Measurements from ENCODE around the gene GBP5. TPM values are rescaled to one million over a fixed set of nuclear protein-coding genes. Genes with fewer than 3 reads are reported as not detected.
"Not testable (repeated sequence)": the region's sequence is repeated elsewhere in the genome, so short reads cannot be mapped to it uniquely, and the experiment has no call there.

Gene GBP5
- total RNA-seq, 1 donor from 2014 or later = 107 TPM

DNA sequence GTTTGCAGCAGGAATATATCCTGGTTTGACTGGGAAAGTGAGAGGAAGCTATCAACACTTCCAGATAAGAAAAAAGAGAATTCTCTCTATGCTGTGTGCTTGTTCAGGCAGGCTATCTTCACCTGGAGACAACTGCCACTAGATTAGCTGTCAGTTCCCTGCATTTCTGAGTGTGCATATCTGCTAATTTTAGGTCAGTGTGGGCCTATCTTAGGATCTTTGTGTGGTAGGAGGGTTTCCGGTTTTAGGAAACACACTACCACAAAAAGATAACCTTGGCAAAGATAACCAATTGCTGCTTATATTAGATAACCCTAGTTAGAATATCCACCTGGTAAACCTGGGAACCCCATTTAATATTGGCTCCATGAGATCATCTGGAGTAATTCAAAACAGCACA, 22.5 kb upstream of the GBP5 start:
- peaks cover 21% of the 10 kb centered on the region for H3K9me3 Mint-ChIP-seq
- intact Hi-C loops (cut with micrococcal nuclease) = no loop called here
- peaks cover 50% of the 10 kb centered on the region for H3K4me1 Mint-ChIP-seq
- peak; percentile 78 for DNase-seq
- H3K36me3 Mint-ChIP-seq (ENCODE audit: low read depth) = peaks cover 28% of the 10 kb centered on the region
- H3K27ac Mint-ChIP-seq = peak overlapping the region; percentile 32
- peak overlapping the region; percentile 19 for H3K4me3 Mint-ChIP-seq
- H3K27me3 Mint-ChIP-seq = no peaks in the 10 kb centered on the region

DNA sequence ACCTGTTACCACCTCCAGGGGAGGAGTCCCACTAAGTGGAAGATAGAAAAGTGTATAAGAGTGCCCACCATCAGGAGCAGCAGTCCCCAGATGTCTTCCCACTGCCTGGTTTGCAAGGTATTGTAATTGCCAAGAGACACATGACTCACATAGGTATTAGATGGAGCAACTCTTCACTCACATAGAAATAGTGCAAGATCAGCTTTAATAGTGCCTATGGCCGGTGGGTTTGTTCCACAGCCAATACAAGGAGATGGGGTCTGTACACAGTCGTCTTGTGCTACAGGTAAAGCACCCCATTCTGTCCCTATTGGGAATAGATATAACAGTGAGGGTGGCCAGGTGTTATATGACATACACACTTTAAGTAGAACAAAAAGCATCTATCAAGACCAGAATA, 18.6 kb upstream of the GBP5 start:
- Mint-ChIP-seq H3K27ac (no peak overlapping the region), H3K4me3 (no peak overlapping the region), H3K27me3 (no peaks in the 10 kb centered on the region), H3K36me3 (ENCODE audit: low read depth) (peaks cover 49% of the 10 kb centered on the region), H3K9me3 (peaks cover 30% of the 10 kb centered on the region), H3K4me1 (peaks cover 56% of the 10 kb centered on the region)
- intact Hi-C loops (cut with micrococcal nuclease) = no loop called here
- no peak for DNase-seq

DNA sequence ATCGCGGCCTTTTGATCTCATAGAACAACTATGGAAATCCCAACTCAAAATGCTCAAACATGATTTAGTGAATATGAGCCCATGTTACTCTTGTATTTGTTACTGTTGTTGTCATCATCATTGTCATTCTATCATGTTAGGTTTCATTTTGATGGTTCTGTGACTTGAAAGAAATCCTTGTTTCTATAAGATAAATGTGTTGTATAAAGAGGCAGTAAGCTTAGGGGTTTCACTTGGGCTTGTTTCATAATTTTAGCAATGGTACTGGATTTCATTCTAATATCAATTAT, 15.3 kb upstream of the GBP5 start:
- H3K9me3 Mint-ChIP-seq = peaks cover 40% of the 10 kb centered on the region
- H3K4me1 Mint-ChIP-seq = peaks cover 61% of the 10 kb centered on the region
- peak overlapping the region; percentile 72 for H3K4me3 Mint-ChIP-seq
- peaks cover 52% of the 10 kb centered on the region for H3K36me3 Mint-ChIP-seq (ENCODE audit: low read depth)
- peak overlapping the region; percentile 90 for H3K27ac Mint-ChIP-seq
- DNase-seq = no peak
- intact Hi-C loops (cut with micrococcal nuclease) = loop anchor here (1.0 to 5.0 kb wide), 2 partner anchors 9 to 69 kb away; no protein-coding TSS in a partner anchor
- H3K27me3 Mint-ChIP-seq = no peaks in the 10 kb centered on the region

DNA sequence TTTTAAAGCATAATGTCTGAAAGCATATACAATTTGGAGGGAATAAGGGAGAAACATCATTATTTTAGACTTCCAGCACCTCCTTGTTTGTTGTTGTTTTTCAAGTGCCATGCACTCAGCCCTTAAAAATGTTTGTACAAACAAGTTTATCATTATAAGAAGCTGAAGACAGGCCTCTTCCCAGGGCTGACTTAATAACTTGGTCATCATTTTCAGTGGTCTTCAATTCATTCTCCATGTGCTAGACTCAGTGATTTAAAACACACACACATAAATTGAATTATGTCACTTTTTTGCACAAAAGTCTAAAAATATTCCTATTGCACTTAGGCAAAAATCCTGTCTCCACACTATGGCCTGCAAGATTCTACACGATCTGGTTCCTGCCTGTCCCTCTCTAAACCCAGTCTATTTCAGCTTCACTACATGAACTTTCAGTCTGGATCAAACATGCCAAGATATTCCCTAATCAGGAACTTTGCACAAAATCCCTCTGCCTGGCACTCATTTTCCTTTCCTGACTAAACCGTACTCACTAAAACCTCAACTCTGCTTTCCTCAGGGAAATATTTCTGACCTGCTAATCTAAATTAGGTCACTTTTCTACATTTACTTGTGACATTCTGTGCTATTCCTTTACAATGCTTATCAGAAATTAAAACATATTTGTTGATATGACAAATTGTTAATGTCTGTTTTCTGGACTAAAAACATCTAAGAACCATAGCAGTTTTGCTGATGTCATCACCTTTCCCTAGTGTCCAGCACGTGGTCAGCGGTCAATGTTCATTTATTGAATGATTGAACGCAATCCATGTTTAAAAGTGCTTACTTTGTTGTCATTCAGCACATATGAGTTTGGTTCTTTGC, 14.8 kb upstream of the GBP5 start:
- H3K36me3 Mint-ChIP-seq (ENCODE audit: low read depth) = peaks cover 48% of the 10 kb centered on the region
- intact Hi-C loops (cut with micrococcal nuclease) = loop anchor here (1.0 to 5.0 kb wide), 4 partner anchors 8 to 70 kb away; no protein-coding TSS in a partner anchor

DNA sequence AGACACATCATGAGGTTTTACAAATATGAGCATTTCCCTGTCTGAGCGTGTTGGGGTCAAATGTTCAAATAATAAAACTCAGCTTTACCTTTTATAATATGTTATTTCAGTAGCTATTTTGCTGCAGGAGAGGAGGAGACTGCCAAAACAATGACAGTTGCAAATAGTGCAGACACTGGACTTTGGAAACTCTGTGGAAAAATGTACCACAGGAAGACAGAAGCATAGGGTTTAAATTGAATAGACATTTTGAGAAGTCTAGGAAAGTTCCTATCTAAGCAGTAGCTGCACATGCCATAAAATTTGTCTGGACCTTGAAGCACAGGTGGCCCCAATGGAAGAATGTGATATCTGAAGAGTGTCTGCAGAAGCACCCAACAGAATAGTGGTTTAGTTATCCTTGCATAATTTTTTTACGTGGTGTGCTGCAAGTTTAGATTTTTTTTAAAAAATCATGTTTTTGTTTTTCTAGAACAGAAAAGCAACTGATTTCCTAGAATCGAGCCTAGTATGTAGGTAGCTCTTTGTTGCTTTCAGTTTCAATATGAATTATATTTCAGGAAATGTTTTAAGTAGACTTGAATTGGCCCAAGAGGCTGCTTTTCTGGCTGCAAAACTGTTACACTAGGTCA, 14.0 kb upstream of the GBP5 start:
- H3K4me1 Mint-ChIP-seq = peaks cover 67% of the 10 kb centered on the region
- intact Hi-C loops (cut with micrococcal nuclease) = loop anchor here (1.0 to 5.0 kb wide), 3 partner anchors 12 to 71 kb away; no protein-coding TSS in a partner anchor
- peak; percentile 81 for DNase-seq
- peak overlapping the region; percentile 90 for H3K27ac Mint-ChIP-seq
- H3K36me3 Mint-ChIP-seq (ENCODE audit: low read depth) = peaks cover 42% of the 10 kb centered on the region
- peaks cover 32% of the 10 kb centered on the region for H3K9me3 Mint-ChIP-seq
- no peaks in the 10 kb centered on the region for H3K27me3 Mint-ChIP-seq
- peak overlapping the region; percentile 72 for H3K4me3 Mint-ChIP-seq

More for the DNA sequence above, 14.8 kb upstream of the GBP5 start:
- no peaks in the 10 kb centered on the region for H3K27me3 Mint-ChIP-seq
- peak overlapping the region; percentile 90 for H3K27ac Mint-ChIP-seq
- H3K4me1 Mint-ChIP-seq = peaks cover 61% of the 10 kb centered on the region
- peak; percentile 67 for DNase-seq
- H3K9me3 Mint-ChIP-seq = peaks cover 34% of the 10 kb centered on the region
- H3K4me3 Mint-ChIP-seq = peak overlapping the region; percentile 72

DNA sequence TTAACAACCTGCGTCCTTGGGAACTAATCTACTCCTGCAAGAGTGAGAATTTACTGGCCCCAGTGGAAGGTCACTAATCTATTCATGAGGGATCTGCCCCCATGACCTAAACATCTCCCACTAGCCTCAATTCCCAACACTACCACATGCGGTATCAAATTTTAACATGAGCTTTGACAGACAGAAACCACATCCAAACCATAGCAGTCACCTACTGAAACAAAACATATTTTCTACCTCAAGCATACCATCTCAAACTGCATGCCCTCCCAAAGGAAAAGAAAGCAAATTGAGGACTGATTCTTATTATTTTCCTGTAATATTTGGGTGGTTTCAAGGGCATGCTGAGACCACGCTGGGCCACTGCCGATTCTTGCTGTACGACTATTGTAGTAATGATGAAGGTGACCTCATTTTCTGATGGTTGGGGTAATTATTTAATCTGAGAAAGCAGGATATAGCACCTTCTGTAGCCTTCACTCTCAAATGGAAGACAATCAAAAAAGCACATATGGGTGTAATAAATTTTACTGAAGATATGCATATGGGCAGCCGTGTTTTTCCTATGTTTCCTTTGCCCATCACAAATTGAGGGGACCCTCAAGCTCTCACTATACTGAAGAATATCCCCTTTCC, 13.2 kb upstream of the GBP5 start:
- peak overlapping the region; percentile 72 for H3K4me3 Mint-ChIP-seq

DNA sequence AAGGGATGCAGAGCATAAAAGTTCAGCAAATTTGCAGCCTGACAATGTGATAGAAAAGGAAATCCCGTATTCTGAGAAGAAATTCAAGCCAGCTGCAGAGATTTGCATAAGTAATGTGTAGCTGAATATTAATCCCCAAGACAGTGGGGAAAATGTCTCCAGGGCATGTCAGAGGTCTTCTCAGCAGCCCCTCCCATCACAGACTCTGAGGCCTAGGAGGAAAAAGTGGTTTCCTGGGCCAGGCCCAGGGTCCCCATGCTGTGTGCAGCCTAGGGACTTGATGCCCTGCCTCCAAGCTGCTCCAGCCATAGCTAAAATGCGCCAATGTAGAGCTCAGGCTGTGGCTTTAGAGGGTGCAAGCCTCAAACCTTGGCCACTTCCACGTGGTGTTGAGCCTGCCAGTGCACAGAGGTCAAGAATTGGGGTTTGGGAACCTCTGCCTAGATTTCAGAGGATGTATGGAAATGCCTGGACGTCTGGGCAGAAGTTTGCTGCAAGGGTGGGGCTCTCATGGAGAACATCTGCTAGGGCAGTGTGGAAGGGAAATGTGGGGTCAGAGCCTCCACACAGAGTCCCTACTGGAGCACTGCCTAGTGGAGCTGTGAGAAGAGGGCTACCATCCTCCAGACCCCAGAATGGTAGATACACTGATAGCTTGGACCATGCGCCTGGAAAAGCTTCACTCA, 11.6 kb upstream of the GBP5 start:
- Mint-ChIP-seq H3K4me1 (peaks cover 76% of the 10 kb centered on the region), H3K9me3 (peaks cover 35% of the 10 kb centered on the region), H3K36me3 (ENCODE audit: low read depth) (peaks cover 30% of the 10 kb centered on the region)
- intact Hi-C loops (cut with micrococcal nuclease); H3K27me3 Mint-ChIP-seq; H3K4me3 Mint-ChIP-seq; H3K27ac Mint-ChIP-seq; DNase-seq: not testable (repeated sequence)

More for the DNA sequence above, 13.2 kb upstream of the GBP5 start:
- Mint-ChIP-seq H3K4me1 (peaks cover 73% of the 10 kb centered on the region), H3K36me3 (ENCODE audit: low read depth) (peaks cover 42% of the 10 kb centered on the region), H3K27ac (peak overlapping the region; percentile 90), H3K27me3 (no peaks in the 10 kb centered on the region), H3K9me3 (peaks cover 37% of the 10 kb centered on the region)
- intact Hi-C loops (cut with micrococcal nuclease) = loop anchor here (5.0 kb wide), 1 partner anchor 71 kb away; no protein-coding TSS in a partner anchor
- DNase-seq = peak; percentile 74

DNA sequence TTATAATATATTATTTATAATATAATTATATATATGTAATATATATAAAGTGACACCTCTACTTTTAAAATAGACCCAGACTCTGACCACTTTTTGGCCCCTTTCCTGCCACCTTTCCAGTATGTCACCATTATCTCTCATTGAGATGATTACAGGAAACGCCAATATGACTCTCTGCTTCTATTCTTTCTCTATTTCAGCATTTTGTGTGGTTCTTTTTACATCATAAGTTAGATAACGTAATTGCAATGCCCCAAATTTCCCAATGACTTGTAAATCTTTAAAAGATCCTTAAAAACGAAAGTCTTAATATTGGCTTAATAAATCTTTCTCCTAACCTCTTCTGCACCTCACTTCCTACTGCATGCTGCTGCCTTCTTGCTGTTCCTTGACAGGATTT, 8.1 kb upstream of the GBP5 start:
- peak overlapping the region; percentile 3 for H3K27ac Mint-ChIP-seq
- H3K36me3 Mint-ChIP-seq (ENCODE audit: low read depth) = peaks cover 24% of the 10 kb centered on the region
- intact Hi-C loops (cut with micrococcal nuclease) = no loop called here
- H3K4me3 Mint-ChIP-seq = no peak overlapping the region
- peaks cover 72% of the 10 kb centered on the region for H3K4me1 Mint-ChIP-seq
- no peaks in the 10 kb centered on the region for H3K27me3 Mint-ChIP-seq
- peaks cover 30% of the 10 kb centered on the region for H3K9me3 Mint-ChIP-seq
- DNase-seq = peak; percentile 46

DNA sequence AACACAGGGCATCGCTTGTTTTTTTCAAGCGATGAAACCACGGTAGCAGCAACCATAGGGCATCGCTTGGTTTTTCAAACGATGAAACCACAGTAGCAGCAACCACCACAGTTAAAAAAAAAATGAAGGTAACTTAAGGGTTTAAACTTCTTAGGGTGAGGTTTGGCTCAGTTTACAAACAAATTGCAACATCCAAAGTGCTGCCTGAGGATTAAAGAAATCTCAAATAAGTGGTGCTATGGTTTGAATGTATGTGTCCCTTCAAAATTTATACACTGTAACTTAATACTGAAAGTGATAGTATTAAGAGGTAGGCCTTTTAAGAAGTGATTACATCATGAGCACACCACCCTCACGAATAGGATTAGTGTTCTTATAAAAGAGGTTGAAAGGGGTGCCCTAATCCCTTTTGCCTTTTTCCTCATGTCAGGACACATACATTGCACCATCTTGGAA, 6.4 kb upstream of the GBP5 start:
- DNase-seq = peak; percentile 84
- intact Hi-C loops (cut with micrococcal nuclease) = loop anchor here (1.0 to 10.0 kb wide), 2 partner anchors 9 to 266 kb away; no protein-coding TSS in a partner anchor
- Mint-ChIP-seq H3K27ac (peak overlapping the region; percentile 78), H3K9me3 (peaks cover 21% of the 10 kb centered on the region), H3K4me3 (peak overlapping the region; percentile 72), H3K27me3 (no peaks in the 10 kb centered on the region), H3K4me1 (peaks cover 75% of the 10 kb centered on the region), H3K36me3 (ENCODE audit: low read depth) (peaks cover 15% of the 10 kb centered on the region)

DNA sequence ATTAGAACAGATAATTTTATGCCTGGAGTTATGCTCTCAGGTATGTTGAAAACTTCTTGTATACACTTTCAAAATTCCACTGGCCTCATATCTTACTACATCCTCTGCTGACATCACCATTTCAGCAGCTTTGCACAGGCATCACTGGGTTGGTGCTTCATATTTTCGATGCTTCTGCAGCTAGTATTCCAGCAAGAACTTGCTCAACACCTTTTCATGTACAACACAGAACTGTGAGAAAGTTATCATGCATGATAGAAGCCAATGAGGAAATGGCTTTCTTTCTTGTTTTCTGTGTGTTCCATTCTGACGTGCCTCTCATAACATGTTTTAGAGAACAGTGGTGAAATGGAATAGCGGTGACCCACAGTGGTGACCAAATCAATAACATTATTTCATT, 5.1 kb upstream of the GBP5 start:
- Mint-ChIP-seq H3K4me1 (peaks cover 74% of the 10 kb centered on the region), H3K36me3 (ENCODE audit: low read depth) (peaks cover 11% of the 10 kb centered on the region), H3K4me3 (peak overlapping the region; percentile 30), H3K27me3 (no peaks in the 10 kb centered on the region), H3K9me3 (peaks cover 16% of the 10 kb centered on the region), H3K27ac (peak overlapping the region; percentile 82)
- peak; percentile 82 for DNase-seq
- intact Hi-C loops (cut with micrococcal nuclease) = loop anchor here (10.0 kb wide), 1 partner anchor 267 kb away; no protein-coding TSS in a partner anchor

DNA sequence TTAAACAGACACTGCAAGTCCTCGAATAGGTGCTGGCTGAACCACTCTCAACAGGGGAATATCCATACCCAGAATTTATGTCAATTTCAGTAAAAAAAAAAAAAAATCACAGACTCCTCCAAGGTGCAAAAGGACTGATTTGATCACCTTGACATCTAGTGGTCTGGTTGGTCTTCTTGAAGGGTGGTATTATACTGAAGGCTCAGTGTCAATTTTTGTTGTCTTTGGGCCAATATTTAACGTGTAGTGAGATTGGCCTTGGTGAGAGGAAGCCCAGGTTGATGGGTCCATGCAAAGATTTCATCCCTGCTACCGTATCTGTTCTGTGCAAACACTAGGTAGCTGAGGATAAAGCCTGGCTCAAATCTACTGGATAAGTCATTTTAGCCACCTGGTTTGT, 4.0 kb upstream of the GBP5 start:
- Mint-ChIP-seq H3K4me3 (no peak overlapping the region), H3K27ac (peak overlapping the region; percentile 71), H3K4me1 (peaks cover 70% of the 10 kb centered on the region), H3K9me3 (peaks cover 12% of the 10 kb centered on the region), H3K27me3 (no peaks in the 10 kb centered on the region), H3K36me3 (ENCODE audit: low read depth) (peaks cover 18% of the 10 kb centered on the region)
- intact Hi-C loops (cut with micrococcal nuclease) = loop anchor here (10.0 kb wide), 1 partner anchor 268 kb away; no protein-coding TSS in a partner anchor
- peak; percentile 58 for DNase-seq

DNA sequence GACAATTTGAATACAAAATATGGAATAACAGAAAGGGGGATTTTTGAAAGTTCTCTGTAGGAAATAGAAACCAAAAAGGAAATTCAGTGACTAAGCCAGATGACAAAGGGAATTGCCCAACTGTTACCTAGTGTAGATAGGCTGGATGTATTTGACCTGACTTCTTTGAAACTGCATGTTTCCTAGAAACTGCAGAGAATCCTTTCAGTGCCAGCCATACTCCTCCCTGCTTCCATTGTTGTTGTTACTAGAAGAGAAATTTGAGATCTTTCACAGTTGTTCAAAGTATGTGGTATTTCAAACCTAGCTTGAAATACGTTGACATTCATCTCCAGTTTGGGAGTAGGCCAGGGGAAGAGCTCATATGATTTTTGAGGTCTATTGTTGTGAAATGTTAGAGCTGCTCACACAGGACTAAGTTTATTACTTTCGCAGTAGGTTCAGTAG, 1.8 kb upstream of the GBP5 start:
- Mint-ChIP-seq H3K9me3 (no peaks in the 10 kb centered on the region), H3K36me3 (ENCODE audit: low read depth) (peaks cover 35% of the 10 kb centered on the region), H3K4me3 (peak overlapping the region; percentile 99), H3K4me1 (peaks cover 64% of the 10 kb centered on the region), H3K27ac (peak overlapping the region; percentile 96), H3K27me3 (no peaks in the 10 kb centered on the region)
- DNase-seq = peak; percentile 85
- intact Hi-C loops (cut with micrococcal nuclease) = loop anchor here (1.0 to 10.0 kb wide), 9 partner anchors 13 to 270 kb away; partner anchors contain the start of gene GBP2

DNA sequence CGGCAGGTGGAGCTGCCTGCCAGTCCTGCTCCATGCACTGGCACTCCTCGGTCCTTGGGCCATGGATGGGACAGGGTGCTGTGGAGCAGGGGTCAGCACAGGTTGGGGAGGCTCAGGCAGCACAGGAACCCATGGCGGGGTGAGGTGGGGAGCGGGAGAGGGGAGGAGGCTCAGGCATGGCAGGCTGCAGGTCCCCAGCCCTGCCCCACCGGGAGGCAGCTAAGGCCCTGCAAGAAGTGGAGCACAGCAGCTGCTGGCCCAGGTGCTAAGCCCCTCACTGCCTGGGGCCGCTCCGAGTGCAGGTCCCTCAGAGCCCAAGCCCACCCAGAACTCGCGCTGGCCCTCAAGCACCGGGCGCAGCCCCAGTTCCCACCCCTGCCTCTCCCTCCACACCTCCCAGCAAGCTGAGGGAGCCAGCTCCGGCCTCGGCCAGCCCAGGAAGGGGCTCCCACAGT, 691 bp upstream of the GBP5 start:
- H3K9me3 Mint-ChIP-seq = no peaks in the 10 kb centered on the region
- no peaks in the 10 kb centered on the region for H3K27me3 Mint-ChIP-seq
- intact Hi-C loops (cut with micrococcal nuclease) = loop anchor here (5.0 to 10.0 kb wide), 2 partner anchors 179 to 271 kb away; no protein-coding TSS in a partner anchor
- peaks cover 44% of the 10 kb centered on the region for H3K36me3 Mint-ChIP-seq (ENCODE audit: low read depth)
- peak; percentile 75 for DNase-seq
- peaks cover 66% of the 10 kb centered on the region for H3K4me1 Mint-ChIP-seq
- peak overlapping the region; percentile 99 for H3K4me3 Mint-ChIP-seq
- peak overlapping the region; percentile 96 for H3K27ac Mint-ChIP-seq
